HUDEP-2 (cell line): ENCODE results near the gene RPL27.
"Not testable (repeated sequence)": the region's sequence is repeated elsewhere in the genome, so short reads cannot be mapped to it uniquely, and the experiment has no call there.

Source experiments
- DNase-seq, 76 experiments: peaks; one replicate each; lab custom pipeline; 2025; ENCODE audit not compliant: unreplicated experiment in 76 of 76; lab: John Stamatoyannopoulos, UW

The RPL27 gene

DNA sequence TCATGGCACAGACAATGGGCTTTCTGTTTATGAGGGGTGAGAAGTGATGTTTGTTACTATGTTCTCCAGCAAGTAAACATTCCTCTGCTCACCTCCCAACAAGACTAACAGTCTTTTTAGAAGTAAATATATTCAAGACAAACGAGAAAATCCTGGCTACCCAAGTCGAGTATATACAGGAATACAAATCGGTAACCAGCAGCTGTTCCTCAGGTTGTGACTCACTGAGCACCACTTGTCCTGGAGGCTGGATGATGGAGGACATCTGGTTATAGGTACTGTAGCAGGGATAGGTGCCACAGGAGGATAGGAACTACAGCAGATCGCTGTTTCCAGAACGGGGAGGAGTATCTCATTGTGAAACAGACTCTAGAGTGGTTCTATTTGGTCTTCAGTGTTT lies 5.3 kb upstream of the RPL27 start:
- no peak for DNase-seq

DNA sequence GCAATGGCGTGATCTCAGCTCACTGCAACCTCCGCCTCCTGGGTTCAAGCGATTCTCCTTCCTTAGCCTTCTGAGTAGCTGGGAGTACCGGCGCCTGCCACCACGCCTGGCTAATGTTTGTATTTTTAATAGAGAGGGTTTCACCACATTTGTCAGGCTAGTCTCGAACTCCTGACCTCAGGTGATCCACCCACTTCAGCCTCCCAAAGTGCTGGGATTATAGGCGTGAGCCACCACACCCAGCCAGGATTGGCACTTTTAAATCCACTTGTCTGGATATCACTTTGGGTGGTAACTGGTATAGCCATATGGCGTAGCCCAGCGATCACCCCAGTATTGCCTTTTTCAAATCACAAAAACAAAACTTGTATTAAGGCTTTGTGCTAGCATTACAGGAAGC lies 4.3 kb upstream of the RPL27 start:
- not testable (repeated sequence) for DNase-seq

DNA sequence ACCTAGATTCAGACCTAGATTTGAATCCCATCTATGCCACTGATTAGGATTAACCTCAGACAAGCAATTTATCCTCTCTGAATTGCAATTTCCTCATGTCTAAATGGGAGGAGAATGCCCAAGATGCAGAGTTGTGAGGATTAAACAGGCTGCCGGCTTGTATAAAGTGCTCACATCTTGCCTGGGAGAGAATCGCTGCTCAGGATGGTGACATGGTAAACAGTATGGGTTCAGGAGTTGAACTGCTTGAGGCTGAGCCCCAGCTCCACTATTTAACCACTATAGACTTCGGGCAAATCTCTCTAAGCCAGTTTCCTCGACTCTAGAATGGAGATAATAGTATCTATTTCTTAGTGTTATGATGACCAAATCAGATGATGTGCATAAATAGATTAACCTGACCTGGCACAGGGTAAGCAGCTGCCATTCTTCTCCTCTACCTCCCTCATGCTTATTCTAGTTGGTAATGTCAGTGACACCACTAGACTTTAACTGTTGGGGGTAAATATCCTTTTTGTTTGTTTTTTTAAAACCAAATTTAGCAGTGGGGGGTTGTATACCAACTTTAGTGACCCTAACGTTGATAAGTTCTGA lies 732 bp upstream of the RPL27 start:
- peak in 1 of 76 experiments; percentile 41 for DNase-seq

DNA sequence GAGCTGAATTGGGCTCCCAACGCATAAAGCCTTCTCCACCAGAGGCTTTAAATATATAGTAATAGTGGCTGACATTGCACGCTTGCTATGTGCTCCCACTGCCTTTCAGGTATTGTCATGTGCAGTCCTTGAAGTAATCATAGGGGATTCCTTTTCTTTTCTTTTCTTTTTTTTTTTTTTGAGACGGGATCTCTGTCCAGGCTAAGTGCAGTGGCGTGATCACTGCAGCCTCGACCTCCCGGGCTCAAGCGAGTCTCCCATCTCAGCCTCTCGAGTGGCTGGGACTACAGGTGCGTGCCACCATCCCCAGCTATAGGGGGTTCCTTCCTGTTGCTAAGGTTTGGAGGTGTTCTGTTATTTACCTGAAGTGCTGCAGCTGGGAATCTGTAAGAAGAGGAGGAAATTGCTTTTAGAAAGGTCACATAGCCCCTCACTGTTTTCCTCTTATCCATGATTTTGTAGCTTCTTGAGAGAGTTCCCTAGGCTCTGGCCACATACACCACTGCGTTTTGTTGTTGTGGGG lies 845 bp downstream of the RPL27 start:
- no peak for DNase-seq

DNA sequence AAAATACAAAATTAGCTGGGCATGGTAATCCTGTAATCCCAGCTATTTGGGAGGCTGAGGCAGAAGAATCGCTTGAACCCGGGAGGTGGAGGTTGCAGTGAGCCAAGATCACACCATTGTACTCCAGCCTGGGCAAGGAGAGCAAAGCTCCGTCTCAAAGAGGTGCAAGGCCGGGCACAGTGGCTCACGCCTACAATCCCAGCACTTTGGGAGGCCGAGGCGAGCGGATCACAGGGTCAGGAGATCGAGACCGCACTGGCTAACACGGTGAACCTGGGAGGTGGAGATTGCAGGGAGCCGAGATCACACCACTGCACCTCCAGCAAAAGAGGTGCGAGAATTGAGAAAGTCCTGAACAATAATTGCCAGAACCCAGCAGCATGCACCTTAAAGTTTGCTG lies 2.7 kb downstream of the RPL27 start:
- not testable (repeated sequence) for DNase-seq

DNA sequence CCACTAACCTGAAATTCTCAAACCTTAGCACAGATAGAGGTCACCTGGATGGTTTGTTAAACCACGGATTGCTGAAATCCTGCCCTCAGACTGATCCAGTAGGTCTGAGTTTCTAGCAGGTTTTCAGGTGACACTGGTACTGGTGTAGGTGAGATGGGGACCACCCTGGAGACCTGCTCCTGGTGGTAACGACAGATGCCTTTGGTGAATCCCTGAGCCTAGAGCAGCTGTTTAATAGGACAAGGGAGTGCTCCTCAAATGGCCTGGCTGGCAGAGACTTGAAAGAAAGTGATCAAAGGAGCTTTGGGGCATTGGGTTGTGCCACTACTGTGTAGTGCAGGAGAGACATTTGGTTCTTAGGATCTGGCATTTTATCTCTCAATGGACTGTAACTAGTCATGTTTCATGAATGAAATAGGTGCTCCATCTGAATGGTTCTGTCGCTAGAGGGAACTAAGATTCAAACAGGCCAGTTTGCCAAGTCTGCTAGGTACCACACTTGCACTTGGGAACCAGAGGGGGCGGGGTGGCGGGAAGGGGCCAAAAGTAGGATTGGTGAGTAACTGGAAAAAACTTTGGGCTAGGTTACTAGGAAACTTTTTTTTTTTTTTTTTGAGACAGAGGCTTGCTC lies 5.4 kb downstream of the RPL27 start:
- peak in 2 of 76 experiments; percentile 21 to 23 for DNase-seq

DNA sequence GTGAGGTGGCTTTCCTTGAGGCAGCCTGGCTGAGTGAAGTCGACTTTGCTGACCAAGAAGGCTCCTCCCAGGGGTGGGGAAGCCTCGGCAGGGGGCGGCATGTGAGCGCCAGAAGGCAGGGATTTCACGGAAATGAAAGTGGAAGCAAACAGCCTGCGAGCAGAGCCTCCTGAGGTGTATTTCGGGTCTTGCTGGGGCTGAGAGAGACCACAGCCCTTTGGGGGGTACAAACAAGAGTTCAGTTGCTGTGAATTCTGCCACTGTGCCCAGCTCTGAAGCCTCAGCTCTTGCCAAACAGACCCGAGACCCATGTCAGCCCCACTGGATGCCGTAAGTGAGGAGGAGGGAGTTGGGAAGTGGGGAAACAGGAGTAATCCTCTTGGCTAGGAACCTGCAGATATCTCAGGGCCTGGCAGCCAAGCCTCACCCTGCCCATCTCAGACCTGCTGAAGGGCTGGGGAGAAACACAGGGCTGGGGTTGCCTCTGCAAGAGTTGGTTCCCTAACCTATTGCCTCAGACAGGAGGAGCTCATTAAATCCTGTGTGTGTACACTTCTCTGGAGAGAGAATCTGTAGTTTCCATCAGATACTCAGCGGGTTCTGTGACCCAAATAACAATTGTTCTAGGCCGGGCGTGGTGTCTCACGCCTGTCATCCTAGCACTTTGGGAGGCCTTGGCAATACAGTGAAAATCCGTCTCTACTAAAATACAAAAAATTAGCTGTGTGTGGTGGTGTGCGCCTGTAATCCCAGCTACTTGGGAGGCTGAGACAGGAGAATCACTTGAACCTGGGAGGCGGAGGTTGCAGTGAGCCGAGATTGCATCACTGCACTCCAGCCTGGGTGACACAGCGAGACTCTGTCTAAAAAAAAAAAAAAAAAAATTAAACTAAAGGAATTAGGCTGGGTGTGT lies 8.7 kb downstream of the RPL27 start, which contains the start of gene IFI35:
Gene IFI35 (plus strand): TSS at position 146 of the 913 bp plus-strand sequence. CDS start 164 bp downstream, at position 310.
- peak in 72 of 76 experiments; percentile 20 to 84 (median 70) for DNase-seq

DNA sequence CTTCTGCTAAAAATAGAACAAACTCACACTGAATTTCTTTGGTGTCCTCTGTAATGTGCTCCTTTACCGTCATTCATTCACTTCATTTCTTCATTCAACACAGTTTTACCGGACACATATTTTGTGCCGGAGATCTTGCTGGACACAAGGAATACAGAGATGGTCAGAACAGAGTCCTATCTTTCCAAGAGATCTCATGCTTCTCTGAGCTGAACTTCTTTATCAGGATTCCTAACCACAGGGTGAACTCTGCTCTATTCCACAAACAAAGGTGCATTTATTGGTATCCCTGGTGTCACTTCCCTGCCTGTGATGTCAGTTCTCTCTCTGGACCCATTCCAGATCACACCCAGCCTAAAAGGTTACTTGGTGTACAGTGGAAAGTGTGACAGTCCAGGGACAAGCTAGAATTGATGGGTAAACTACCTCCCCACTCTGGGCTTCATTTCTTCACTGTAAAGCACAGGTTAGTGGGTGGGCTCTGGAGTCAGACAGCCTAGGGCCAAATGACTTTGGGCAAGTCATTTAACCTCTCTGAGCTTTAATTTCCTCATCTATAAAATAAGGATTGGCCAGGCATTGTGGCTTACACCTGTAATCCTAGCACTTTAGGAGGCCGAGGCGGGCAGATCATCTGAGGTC lies 12.6 kb downstream of the RPL27 start:
- DNase-seq: peak in 18 of 76 experiments; percentile 4 to 37 (median 24)

DNA sequence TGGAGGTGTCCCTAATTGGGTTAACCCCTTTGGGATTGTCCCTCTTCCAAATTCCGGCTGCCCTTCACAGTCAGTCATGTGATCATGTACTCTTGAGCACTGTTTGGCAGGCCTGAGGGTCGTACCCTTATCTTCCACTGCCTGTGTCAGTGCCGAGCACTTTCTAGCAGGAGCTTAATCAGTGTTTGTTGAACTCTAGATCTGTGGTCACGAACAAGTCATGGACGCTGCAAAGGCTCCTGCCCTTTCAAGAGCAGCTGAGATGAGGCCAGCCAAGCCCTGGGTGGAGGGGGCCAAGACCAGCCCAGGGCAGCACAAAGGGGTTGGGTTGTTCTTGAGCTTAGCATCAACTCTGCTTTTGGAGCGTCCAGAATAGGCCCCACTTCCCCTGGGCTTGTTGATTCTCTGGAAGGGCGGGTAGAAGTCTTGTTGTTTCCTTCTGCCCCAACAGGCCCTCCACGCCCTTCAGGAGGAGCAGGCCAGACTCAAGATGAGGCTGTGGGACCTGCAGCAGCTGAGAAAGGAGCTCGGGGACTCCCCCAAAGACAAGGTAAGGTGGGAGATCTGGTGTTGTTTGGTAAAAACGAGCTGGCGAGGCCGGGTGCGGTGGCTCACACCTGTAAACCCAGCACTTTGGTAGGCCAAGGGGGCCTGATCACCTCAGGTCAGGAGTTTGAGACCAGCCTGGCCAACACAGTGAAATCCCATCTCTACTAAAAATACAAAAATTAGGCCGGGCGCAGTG lies 13.7 kb downstream of the RPL27 start:
- DNase-seq: peak in 59 of 76 experiments; percentile 11 to 73 (median 35)

DNA sequence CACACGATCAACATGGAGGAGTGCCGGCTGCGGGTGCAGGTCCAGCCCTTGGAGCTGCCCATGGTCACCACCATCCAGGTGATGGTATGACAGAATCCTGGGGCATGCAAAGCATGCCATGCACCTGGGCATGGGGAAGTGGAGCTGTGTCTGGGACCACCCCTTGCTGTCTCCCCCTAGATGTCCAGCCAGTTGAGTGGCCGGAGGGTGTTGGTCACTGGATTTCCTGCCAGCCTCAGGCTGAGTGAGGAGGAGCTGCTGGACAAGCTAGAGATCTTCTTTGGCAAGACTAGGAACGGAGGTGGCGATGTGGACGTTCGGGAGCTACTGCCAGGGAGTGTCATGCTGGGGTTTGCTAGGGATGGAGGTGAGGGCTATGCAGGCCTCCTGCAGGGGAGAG lies 15.1 kb downstream of the RPL27 start:
- DNase-seq: no peak

DNA sequence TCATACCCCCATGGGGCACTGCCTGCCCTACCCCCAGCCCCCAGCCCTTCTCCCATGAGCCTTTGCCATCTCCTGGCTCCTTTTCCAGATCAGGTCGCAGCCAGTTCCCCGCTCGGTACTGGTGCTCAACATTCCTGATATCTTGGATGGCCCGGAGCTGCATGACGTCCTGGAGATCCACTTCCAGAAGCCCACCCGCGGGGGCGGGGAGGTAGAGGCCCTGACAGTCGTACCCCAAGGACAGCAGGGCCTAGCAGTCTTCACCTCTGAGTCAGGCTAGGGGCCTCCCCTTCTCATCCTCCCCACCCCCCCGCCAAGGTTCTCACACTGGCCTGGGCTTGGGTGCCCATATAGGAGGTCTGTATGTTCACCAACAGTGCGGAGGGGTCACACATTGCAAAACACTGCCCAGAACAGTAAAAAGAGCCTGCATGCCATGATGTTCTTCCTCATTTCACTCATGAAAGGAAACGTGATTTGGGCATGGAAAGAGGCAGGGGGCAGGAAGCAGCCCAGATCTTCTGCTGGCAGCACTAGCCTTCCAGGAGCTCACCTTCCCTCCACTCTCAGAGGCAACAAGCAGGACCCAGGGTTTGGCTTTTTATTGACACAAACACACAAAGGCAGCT lies 15.9 kb downstream of the RPL27 start:
- no peak for DNase-seq

DNA sequence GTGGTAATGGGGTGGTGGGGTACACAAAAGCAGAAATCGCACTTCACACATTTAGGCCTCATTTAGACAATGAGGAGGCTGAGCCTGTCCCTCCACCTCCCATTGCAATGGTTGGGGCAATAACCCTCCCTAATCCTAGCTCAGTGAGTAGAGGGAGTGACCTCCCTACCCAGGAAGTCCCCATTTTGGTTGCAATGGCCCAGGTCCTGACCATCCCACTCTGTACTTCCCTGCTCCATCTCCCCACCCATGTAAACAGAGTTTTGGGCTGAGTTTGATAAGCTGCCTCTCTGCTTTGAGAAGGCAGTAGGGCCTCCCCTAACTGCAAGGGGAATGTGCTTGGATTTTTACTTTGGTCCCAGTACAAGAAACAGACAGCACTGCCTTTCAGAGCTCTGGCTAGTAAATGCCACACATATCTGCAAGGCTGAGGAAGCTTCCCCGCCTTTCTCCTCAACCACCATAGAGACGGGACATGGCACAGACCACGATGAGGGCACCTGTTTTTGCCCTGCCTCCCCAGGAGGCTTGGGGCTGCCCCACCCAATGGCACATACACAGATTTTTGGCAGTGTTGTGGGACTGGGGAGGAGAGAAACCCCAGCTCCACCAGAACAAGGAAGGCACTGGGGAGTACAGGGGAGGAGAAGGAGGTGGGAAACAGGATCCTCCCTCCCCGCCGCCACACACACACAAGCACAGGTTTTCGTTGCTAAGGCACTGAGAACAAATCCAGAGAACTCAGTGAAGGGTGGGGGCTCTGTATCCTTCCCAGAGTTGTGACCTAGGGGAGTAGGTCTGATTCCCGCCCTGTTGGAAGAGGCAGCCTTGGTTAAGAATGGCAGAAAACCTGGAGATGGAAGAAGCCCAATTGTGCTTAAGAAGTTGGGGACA lies 16.7 kb downstream of the RPL27 start:
- no peak for DNase-seq

DNA sequence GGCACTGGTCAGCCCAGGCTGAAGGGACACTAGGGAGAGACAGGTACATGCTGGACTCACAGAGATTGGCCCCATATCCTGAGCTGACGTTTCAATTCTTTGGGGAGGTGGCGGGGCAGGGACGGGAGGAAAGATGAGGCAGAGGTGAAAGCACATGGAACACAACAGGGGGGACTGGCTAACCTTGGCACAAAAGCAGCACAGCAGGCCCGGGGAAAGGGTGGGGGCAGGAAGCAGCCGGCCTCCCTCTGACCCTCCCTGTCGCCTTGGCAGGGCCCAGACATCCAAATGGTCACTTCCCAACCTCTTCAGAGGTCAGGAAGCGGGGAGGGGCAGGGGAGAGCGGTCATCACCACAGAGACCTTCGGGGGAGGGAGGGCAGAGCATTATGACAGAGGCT lies 17.4 kb downstream of the RPL27 start:
- DNase-seq: no peak

DNA sequence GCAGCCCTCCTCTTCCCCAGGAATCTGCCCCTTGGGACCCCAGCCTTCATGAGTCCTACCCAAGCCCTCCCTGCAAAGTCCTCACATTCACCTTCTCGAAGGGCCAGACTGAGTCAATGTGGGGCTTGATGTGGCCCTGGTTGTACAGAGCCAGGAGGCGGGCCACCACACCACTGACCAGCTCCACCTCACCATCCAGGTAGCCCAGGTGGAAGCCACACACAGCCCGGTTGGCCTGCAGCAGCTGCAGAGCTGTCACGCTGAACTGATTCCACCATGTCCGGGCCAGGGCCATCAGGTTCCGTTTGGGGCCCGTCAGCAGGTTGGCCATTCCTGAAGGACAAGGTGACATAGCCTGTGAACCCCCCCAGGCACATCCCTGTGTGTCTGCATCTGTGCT lies 18.0 kb downstream of the RPL27 start:
- DNase-seq: no peak

DNA sequence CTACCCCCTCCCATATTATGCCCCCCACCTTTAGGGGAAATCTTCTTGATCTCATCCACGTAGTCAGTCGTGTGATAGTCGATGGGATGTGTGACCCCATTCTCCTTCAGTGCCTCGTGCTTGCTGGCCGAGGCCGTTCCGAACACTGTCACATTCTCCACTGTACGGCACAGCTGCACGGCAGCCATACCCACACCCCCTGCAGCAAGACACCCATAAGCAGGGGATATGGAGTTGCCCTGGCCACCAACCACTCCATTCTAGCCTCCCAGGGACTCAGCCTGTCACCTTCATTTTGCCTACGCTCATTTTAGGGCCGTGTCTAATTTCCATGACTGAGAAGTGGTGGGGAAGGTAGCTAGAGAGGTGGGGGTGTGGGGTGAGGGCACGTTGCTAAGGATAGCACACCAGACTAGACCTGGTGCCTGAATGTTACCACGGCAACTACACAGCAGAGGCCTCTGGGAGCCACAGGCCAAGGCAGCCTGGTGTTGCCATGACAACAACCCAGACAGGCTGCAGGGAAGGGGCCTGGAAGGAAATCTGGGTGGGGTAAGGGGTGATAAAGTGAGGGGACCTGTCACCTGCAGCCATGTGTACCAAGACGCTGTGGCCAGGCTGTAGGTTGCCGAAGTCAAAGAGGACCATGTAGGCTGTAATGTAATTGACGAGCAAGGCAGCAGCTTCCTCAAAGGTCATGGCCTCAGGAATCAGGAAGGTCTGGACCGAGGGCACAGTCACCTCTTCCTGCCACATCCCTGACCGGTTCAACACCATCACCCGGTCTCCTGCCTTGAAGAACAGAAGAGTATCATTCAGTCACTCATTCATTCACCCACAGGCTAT lies 20.0 kb downstream of the RPL27 start:
- no peak for DNase-seq

DNA sequence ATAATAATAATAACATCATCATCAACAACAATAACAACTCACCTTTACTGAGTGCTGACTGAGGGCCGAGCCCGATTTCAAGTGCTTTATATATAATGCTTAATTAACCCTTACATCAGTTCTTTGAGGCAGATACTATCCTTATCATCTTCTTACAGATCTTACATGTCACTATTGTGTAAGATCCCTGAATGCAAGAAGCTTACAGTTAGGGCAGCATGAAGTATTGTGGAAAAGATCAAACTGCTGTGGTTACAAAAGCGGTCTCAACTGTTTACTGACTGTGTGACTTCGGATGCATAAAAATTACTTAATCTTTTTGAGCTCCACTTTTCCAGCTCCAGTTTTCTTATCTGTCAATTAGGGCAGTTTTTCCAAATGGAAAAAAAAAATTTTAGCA lies 20.7 kb downstream of the RPL27 start:
- peak in 3 of 76 experiments; percentile 14 to 30 (median 19) for DNase-seq

DNA sequence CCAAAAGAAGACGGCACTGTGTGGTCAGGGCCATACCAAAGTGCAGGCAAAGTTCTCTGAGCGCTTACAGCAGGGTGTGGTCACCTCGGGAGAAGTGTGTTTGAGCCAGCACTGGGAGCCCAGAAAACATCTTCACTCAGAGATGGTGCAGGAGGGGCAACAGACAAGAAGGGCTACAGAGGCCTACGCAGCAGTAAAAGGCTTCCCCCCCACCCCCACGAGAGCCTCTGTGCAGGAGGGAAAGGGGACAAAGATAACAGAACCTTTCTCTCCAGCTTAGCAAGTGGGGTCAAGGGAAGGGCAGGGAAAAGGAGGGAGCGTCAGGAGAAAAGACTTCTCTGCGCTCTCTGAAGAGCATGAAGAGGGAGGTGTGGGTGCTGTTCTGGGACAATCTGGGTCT lies 21.2 kb downstream of the RPL27 start:
- DNase-seq: peak in 22 of 76 experiments; percentile 4 to 47 (median 19)
